Activated T-helper 17 cell treated with anti-CD3 and anti-CD28 coated beads, Interleukin-2, amount 50 U/mL, for 72 hours (primary cell): Measurements from ENCODE around the gene ILDR1. TPM values are rescaled to one million over a fixed set of nuclear protein-coding genes. Genes with fewer than 3 reads are reported as not detected.
"Not testable (repeated sequence)": the region's sequence is repeated elsewhere in the genome, so short reads cannot be mapped to it uniquely, and the experiment has no call there.

Experiments
- ATAC-seq: fragments of 150-1000 bp; cut with Tn5 transposase; replicated peaks from 2 replicates; pipeline ENCODE4 v1.10.0; 2021; ENCODE audit warnings: mild to moderate bottlenecking, moderate library complexity
- H3K27ac Mint-ChIP-seq: one replicate; pipeline ENCODE4 v1.8.0; 2022; ENCODE audit warnings: mixed read lengths
- H3K27me3 Mint-ChIP-seq: one replicate; pipeline ENCODE4 v1.8.0; 2022; ENCODE audit warnings: mixed read lengths
- H3K36me3 Mint-ChIP-seq: one replicate; pipeline ENCODE4 v1.8.0; 2022; ENCODE audit warnings: low read depth, mild to moderate bottlenecking, mixed read lengths
- H3K4me1 Mint-ChIP-seq: one replicate; pipeline ENCODE4 v1.8.0; 2022; ENCODE audit warnings: mixed read lengths
- H3K4me3 Mint-ChIP-seq: one replicate; pipeline ENCODE4 v1.8.0; 2022; ENCODE audit warnings: mild to moderate bottlenecking, mixed read lengths
- H3K9me3 Mint-ChIP-seq: one replicate; pipeline ENCODE4 v1.8.0; 2022; ENCODE audit warnings: mixed read lengths
- total RNA-seq, 2 donors: library from RNA; stranded (reverse); gene quantifications; one replicate each; pipeline ENCODE4 v1.2.3, GENCODE V29; 2022

The ILDR1 gene
- total RNA-seq, 2 donors from 2014 or later = 0.21 to 1.4 TPM

DNA sequence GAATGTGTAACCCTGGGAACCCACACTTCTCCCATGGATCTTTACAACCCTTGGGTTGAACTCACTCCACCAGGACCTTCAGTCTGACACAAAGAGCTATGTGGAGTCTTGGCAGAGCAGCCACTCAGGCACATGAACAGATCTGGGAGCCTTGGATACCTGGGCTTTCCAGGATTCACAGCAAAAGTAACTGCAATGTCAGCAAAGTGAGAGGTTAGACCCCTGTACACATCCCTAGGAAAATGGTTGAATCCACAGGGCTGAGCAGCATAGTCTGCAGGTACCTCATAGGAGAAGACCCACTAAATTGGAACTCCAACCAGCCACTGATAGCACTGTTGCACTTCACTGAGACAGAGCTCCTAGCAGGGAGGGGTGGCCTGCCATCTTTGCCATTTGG, 59.6 kb downstream of the ILDR1 start:
- Mint-ChIP-seq H3K4me3 (no peak overlapping the region), H3K27me3 (peaks cover 6% of the 10 kb centered on the region), H3K27ac (no peak overlapping the region), H3K9me3 (peaks cover 13% of the 10 kb centered on the region), H3K4me1 (no peaks in the 10 kb centered on the region), H3K36me3 (no peaks in the 10 kb centered on the region)
- ATAC-seq = no peak

DNA sequence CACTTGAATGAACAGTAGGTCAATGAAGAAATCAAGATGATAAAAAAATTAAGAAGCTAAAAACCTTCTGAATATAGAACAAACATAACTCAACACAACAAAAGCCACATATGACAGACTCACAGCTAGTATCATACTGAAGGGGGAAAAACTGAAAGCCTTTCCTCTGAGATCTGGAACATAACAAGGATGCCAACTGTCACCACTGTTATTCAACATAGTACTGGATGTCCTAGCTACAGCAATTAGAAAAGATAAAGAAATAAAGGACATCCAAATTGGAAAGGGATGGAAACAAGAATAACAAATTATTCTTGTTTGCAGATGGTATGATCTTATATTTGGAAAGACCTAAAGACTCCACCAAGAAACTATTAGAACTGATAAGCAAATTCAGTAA, 60.8 kb downstream of the ILDR1 start:
- Mint-ChIP-seq H3K9me3 (peaks cover 13% of the 10 kb centered on the region), H3K27me3 (peaks cover 6% of the 10 kb centered on the region), H3K4me1 (no peaks in the 10 kb centered on the region), H3K4me3 (no peak overlapping the region), H3K36me3 (no peaks in the 10 kb centered on the region), H3K27ac (no peak overlapping the region)
- no peak for ATAC-seq

- H3K36me3 Mint-ChIP-seq = no peaks in the 10 kb centered on the region
- no peaks in the 10 kb centered on the region for H3K4me1 Mint-ChIP-seq
- H3K27me3 Mint-ChIP-seq = peaks cover 6% of the 10 kb centered on the region
- ATAC-seq = no peak
- H3K9me3 Mint-ChIP-seq = peaks cover 12% of the 10 kb centered on the region
- no peak overlapping the region for H3K4me3 Mint-ChIP-seq
- H3K27ac Mint-ChIP-seq = no peak overlapping the region
Observed at GRCh38 chr3:121958801-121959200, 63.2 kb downstream of the ILDR1 start.

- no peak overlapping the region for H3K4me3 Mint-ChIP-seq
- no peaks in the 10 kb centered on the region for H3K36me3 Mint-ChIP-seq
- peaks cover 6% of the 10 kb centered on the region for H3K27me3 Mint-ChIP-seq
- H3K9me3 Mint-ChIP-seq = peaks cover 10% of the 10 kb centered on the region
- no peaks in the 10 kb centered on the region for H3K4me1 Mint-ChIP-seq
- no peak overlapping the region for H3K27ac Mint-ChIP-seq
- no peak for ATAC-seq
Observed at GRCh38 chr3:121957674-121958415, 64.2 kb downstream of the ILDR1 start.

DNA sequence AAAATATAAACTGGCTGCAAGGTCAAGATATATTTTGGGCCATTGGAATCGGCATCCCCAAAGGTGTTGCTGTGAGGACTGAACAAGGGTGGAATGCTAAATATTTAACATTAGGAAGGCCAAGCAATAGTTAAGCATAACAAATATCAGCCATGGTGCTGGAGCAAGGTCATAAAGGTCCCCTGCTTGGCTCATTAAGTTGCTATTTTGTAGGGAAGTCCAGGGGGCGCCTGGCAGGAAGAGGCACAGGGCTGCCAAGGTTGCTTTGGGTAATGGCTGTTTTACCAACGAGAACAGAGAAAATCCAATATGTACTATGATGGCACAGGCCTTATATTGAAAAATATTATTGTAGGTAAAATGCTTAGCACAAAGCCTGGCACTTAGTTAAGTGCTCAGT, 65.7 kb downstream of the ILDR1 start:
- no peak overlapping the region for H3K27ac Mint-ChIP-seq
- H3K4me3 Mint-ChIP-seq = no peak overlapping the region
- no peaks in the 10 kb centered on the region for H3K36me3 Mint-ChIP-seq
- peaks cover 12% of the 10 kb centered on the region for H3K9me3 Mint-ChIP-seq
- H3K4me1 Mint-ChIP-seq = no peaks in the 10 kb centered on the region
- ATAC-seq = no peak
- peaks cover 3% of the 10 kb centered on the region for H3K27me3 Mint-ChIP-seq

DNA sequence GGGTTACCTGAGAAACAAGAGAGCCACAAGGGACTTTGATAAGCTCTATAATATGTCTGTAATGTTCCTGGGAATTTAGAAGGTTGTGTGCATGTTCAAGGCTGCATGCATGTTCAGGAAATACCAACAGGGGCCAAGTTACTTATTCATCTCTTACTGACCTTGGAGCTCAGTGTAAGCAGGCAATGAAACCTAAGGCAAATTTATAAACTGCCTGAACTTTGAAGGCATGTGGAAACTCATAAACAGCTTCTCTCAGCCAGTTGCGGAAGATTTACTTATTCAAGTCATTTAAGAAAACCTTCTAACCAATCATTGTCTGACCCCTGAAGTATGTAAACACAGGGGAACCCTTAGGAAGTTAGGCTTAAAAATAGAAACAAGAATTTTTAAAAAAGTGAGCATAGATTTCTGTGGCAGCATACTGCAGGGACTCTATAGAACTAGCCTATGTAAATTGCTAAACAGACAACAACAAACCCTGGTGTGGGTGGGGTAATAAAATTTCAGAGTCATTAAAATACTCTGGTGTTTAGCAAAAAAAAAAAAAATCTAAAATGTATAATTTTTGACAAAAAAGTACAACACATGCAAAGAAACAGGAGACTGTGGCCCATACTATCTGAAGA, 70.6 kb downstream of the ILDR1 start:
- H3K27ac Mint-ChIP-seq = no peak overlapping the region
- no peak for ATAC-seq
- H3K4me1 Mint-ChIP-seq = no peaks in the 10 kb centered on the region

GRCh38 chr3:121948641-121949040, 73.4 kb downstream of the ILDR1 start:
- Mint-ChIP-seq H3K27me3 (no peaks in the 10 kb centered on the region), H3K36me3 (no peaks in the 10 kb centered on the region), H3K27ac (no peak overlapping the region), H3K4me3 (no peak overlapping the region), H3K4me1 (no peaks in the 10 kb centered on the region), H3K9me3 (peaks cover 10% of the 10 kb centered on the region)
- no peak for ATAC-seq

More for the DNA sequence above, 70.6 kb downstream of the ILDR1 start:
- Mint-ChIP-seq H3K36me3 (no peaks in the 10 kb centered on the region), H3K27me3 (no peaks in the 10 kb centered on the region), H3K9me3 (peaks cover 10% of the 10 kb centered on the region), H3K4me3 (no peak overlapping the region)

GRCh38 chr3:121943431-121943830, 78.6 kb downstream of the ILDR1 start:
- Mint-ChIP-seq H3K27me3 (no peaks in the 10 kb centered on the region), H3K4me1 (no peaks in the 10 kb centered on the region), H3K36me3 (no peaks in the 10 kb centered on the region), H3K4me3 (no peak overlapping the region), H3K27ac (no peak overlapping the region), H3K9me3 (no peaks in the 10 kb centered on the region)
- no peak for ATAC-seq

GRCh38 chr3:121942116-121942786, 79.8 kb downstream of the ILDR1 start:
- no peak for ATAC-seq
- H3K36me3 Mint-ChIP-seq = no peaks in the 10 kb centered on the region
- H3K4me3 Mint-ChIP-seq = no peak overlapping the region
- no peak overlapping the region for H3K27ac Mint-ChIP-seq
- H3K27me3 Mint-ChIP-seq = no peaks in the 10 kb centered on the region
- H3K9me3 Mint-ChIP-seq = no peaks in the 10 kb centered on the region
- H3K4me1 Mint-ChIP-seq = no peaks in the 10 kb centered on the region

DNA sequence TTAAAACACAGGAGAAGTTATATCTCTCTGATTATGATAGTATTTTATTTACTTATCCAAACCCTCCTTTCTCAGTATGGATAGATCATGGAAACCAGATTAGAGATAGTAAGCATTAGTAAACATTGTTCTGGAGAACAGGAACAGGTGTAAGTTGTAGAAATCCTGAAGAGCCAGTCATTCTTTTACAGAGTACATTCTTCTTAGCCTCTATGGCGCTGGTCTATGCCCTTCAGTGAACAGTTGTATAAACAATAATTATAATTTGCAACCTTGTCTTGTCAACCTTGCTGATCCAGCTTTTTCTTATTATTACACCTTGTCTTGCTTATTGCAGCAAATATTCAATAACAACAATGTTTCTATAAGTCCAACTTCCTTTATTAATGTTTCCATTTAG, 80.5 kb downstream of the ILDR1 start:
- no peaks in the 10 kb centered on the region for H3K9me3 Mint-ChIP-seq
- H3K27ac Mint-ChIP-seq = no peak overlapping the region
- no peaks in the 10 kb centered on the region for H3K36me3 Mint-ChIP-seq
- H3K4me3 Mint-ChIP-seq = no peak overlapping the region
- H3K4me1 Mint-ChIP-seq = no peaks in the 10 kb centered on the region
- no peaks in the 10 kb centered on the region for H3K27me3 Mint-ChIP-seq
- ATAC-seq = no peak

DNA sequence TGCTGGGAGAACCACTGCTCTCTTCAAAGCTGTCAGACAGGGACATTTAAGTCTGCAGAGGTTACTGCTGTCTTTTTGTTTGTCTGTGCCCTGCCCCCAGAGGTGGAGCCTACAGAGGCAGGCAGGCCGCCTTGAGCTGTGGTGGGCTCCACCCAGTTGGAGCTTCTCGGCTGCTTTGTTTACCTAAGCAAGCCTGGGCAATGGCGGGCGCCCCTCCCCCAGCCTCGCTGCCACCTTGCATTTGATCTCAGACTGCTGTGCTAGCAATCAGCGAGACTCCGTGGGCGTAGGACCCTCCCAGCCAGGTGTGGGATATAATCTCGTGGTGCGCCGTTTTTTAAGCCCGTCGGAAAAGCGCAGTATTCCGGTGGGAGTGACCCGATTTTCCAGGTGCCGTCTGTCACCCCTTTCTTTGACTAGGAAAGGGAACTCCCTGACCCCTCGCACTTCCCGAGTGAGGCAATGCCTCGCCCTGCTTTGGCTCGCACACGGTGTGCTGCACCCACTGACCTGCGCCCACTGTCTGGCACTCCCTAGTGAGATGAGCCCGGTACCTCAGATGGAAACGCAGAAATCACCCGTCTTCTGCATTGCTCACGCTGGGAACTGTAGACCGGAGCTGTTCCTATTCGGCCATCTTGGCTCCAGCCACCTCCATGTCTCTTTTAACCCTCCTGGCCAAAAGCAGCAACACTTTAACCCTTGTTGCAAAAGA, 83.7 kb downstream of the ILDR1 start:
- not testable (repeated sequence) for H3K36me3 Mint-ChIP-seq, ATAC-seq, H3K27ac Mint-ChIP-seq, H3K4me3 Mint-ChIP-seq, H3K4me1 Mint-ChIP-seq, H3K9me3 Mint-ChIP-seq, H3K27me3 Mint-ChIP-seq

Other genes with a start within 250 kb of the ILDR1 start
- 10 to 100 TPM; 41.7 to 47.5 TPM for gene IQCB1, start 187.2 kb downstream of the ILDR1 start, total RNA-seq
- 10 to 100 TPM; 20.8 to 33.0 TPM for gene EAF2, start 187.0 kb downstream of the ILDR1 start, total RNA-seq
- gene SLC15A2, start 127.8 kb downstream of the ILDR1 start, total RNA-seq = 1 to 10 TPM; 7.1 to 7.5 TPM
- 1 to 10 TPM; 1.8 to 4.4 TPM for gene CD86, start 33.1 kb upstream of the ILDR1 start, total RNA-seq
- 1 to 10 TPM in 1 of 2 donors, under 1 TPM in 1; 0.82 to 3.9 TPM for gene CASR, start 161.4 kb upstream of the ILDR1 start, total RNA-seq